Rectal smooth muscle tissue (tissue), 1 donor: ENCODE data around the gene TLCD1.

Experiments
- H3K27ac ChIP-seq: one replicate; pipeline ENCODE4 v1.7.0; 2013; ENCODE audit warnings: low read depth, low read length, inconsistent platforms
- H3K27me3 ChIP-seq: one replicate; pipeline ENCODE4 v1.7.0; 2013; ENCODE audit warnings: low read length; ENCODE audit not compliant: control insufficient read depth, insufficient read depth
- H3K36me3 ChIP-seq: one replicate; pipeline ENCODE4 v1.7.0; 2013; ENCODE audit warnings: low read length; ENCODE audit not compliant: control insufficient read depth, insufficient read depth
- H3K4me1 ChIP-seq: one replicate; pipeline ENCODE4 v1.7.0; 2013; ENCODE audit warnings: low read length; ENCODE audit not compliant: control insufficient read depth, insufficient read depth
- H3K4me3 ChIP-seq: one replicate; pipeline ENCODE4 v1.7.0; 2013; ENCODE audit warnings: low read length
- H3K9ac ChIP-seq: one replicate; pipeline ENCODE4 v1.7.0; 2013; ENCODE audit warnings: low read length

TLCD1 gene

GRCh38 chr17:28675490-28675889 is 50.5 kb downstream of the TLCD1 start:
- H3K9ac ChIP-seq: no peak overlapping the region
- H3K27ac ChIP-seq: no peak overlapping the region
- H3K4me1 ChIP-seq: no peaks in the 10 kb centered on the region
- H3K27me3 ChIP-seq: no peaks in the 10 kb centered on the region
- H3K36me3 ChIP-seq: peaks cover 65% of the 10 kb centered on the region
- H3K4me3 ChIP-seq: no peak overlapping the region
